Testis (tissue), 2 donors: Measurements from ENCODE around the gene CCDC57.

ENCODE experiments used
- POLR2A ChIP-seq: fragments of 450-650 bp; IDR thresholded peaks from one replicate; pipeline ENCODE4 v1.6.1; 2017; ENCODE audit warnings: antibody characterized with exemption, mild to moderate bottlenecking, moderate library complexity
- TF ChIP-seq, protein P1 (sequence below), 3 experiments: fragments of 450-650 bp in 2 of 3; fragments of 200-600 bp in 1 of 3; sonication (generic) in 1 of 3; IDR thresholded peaks; one replicate each; pipeline ENCODE4 v1.5.1; 2016 to 2019; ENCODE audit warnings: antibody characterized with exemption in 3 of 3, mild to moderate bottlenecking in 2 of 3, moderate library complexity in 1 of 3

DNA sequence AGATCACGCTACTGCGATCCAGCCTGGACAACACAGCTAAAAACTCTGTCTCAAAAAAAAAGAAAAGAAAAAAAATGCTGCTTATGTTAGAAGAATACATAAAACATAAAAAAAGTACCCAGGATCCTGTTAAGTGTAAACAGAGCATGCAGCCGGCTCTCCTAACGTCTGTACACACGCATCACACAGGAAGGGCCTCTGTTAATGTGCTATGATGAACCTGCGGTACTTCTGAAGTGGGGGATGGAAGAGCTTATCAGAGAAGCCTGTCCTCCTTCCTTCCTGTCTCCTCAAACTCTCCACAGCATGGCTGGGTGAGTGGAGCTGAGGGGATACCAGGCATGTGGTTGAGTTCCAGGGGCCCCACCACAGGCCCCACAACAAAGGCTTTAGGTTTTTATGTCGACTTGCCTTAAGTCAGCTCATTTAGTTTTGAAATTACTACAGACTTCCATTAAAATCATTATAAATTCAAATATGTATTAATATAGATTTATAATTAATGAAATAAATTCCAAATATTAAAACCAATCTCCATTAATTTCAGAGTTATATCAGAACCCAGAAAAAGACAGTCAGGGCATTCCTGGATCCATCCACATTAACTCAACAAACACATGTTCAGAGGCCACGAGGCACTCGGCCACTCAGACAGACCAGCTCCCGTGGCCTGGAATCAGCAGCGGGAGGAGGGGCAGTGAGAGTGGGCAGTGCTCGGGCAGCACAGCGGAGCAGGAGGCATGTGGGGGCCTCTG, 11.7 kb downstream of the CCDC57 start:
- TF ChIP-seq, protein P1, sequence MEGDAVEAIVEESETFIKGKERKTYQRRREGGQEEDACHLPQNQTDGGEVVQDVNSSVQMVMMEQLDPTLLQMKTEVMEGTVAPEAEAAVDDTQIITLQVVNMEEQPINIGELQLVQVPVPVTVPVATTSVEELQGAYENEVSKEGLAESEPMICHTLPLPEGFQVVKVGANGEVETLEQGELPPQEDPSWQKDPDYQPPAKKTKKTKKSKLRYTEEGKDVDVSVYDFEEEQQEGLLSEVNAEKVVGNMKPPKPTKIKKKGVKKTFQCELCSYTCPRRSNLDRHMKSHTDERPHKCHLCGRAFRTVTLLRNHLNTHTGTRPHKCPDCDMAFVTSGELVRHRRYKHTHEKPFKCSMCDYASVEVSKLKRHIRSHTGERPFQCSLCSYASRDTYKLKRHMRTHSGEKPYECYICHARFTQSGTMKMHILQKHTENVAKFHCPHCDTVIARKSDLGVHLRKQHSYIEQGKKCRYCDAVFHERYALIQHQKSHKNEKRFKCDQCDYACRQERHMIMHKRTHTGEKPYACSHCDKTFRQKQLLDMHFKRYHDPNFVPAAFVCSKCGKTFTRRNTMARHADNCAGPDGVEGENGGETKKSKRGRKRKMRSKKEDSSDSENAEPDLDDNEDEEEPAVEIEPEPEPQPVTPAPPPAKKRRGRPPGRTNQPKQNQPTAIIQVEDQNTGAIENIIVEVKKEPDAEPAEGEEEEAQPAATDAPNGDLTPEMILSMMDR (IDR thresholded peaks at IDR 0.05), result no peak
- TF ChIP-seq POLR2A, result no peak
